Putamen (tissue), 1 donor: Measurements from ENCODE around the gene ME3.
"Not testable (repeated sequence)": the region's sequence is repeated elsewhere in the genome, so short reads cannot be mapped to it uniquely, and the experiment has no call there.

Experiments
- DNase-seq: peaks from one replicate; pipeline ENCODE4 v3.0.0-alpha.2; 2016; ENCODE audit warnings: low spot score

ME3 gene

DNA sequence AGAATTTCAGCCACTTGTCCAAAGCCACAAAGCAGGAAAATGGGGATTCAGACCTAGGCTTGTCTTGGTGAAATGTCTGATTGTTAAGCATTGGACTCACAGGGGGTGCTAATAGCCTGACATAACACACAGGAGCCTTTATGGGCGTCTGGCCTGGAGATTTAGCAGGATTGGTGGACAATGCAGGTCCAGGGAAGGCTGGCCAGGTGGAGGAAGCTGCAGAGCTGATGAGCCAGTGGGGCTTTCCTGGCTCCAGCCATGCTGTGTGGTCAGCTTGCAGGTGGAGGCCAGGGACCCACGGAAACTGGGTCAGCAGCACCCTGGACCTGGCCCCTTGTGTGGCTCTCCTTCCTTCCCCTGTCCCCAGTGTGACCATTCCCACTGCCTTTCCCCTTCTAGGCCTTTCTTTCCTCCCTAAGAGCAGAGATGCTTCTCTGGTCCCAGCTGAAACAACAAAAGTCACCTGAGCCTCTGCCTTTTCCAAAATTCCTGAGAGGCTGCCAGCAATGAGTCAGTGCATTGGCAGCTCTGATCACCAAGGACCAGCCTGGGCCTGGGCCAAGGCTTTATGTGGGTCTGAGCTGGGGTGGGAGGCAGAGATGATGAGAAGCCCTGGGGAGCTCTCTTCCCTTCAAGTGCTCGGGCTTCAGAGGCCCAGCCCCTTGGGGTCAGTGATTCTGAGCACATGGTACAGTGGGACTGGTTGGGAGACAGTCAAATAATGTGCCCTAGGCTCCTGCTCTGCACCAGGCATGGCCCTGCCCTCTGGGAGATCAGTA, 212.5 kb downstream of the ME3 start:
- DNase-seq = no peak

DNA sequence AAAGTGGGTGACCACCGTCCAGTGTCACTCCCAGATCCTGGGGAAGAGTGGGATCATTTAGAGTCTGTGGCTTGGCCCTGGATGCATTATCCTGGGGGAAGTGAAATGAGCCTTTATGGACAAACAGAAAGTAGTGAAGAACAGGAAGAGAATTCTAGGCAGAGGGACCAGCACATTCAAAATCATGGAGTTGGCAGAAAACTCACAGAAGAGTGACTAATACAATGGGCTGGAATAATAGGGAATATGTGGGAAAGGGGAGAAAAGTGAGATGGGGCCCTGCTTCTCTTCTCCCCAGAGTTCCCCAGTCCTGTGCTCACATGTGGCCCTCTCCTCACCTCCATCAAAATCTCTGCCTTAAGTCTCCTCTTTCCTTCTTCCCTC, 213.4 kb downstream of the ME3 start:
- no peak for DNase-seq

DNA sequence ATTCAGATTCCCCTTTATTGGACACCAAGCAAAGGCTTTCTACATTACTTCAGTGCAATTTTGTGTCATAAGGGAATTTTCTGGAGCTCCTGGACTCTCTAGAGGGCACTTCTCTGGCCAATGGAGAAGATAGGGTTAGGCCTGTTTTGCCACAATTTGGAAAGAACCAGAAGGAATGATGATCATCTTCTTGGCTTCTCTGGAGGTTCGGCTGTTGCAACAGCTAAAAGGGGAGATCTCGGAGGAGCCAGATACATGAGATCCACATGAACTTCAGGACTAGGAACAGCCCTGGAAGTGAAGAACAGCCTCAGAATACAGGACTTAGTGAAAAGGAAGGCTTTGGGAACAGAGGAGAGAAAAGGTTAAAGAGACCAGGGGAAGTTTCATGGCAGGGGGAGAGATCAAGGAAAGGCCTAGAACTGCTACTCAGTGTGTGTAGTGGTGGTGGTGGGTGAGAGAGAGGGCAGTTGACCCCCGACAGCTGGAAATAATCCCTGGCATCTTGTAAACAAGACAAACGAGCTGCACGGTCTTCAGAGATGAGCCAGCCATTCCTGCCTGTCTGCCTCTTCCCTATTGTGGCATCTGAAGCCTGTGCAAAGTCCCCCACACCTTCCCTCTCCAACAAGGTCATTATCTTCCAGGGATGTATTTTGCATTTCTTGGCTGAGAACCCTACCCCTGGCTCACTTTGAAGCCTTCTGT, 214.0 kb downstream of the ME3 start:
- no peak for DNase-seq

DNA sequence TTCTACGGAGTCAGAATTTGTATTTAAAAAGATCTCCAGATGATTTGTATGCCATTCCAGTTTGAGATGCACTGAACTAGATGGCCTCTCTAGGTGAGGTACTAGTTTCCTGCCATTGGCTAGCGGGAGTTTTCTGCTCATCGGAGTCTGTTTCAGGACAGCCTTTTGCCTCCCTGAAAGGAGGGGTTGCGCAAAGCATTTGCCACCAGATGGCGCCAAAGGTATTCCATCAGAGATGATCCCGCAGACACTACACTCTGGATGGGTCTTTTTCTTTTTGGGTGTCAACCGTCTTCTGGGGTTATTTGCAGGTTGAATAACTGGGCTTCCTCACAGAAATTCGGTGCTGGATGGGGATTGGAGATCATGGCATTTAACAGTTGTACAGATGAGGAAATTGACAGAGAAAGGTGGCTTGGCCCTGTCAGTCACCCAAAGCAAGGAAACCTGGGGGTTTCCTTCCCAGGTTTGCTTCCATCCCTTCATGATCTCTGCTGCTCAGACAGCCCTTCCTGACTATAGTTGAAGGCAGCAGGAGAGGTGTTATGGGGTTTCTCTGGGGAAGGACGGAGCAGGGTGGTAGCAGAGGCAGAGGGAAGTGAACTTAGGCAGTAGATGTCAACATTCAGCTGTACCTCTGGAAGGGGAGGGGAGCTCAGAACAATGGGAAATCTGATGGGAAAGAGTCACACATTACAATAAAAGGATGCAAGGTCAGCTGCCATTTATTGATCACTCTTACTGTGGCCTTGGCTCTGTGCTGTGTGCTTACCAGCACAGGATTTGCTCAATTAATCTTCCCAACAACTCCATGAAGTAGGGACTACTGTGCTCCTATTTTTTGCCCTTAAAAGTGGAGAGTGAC, 216.1 kb downstream of the ME3 start:
- peak; percentile 76 for DNase-seq

DNA sequence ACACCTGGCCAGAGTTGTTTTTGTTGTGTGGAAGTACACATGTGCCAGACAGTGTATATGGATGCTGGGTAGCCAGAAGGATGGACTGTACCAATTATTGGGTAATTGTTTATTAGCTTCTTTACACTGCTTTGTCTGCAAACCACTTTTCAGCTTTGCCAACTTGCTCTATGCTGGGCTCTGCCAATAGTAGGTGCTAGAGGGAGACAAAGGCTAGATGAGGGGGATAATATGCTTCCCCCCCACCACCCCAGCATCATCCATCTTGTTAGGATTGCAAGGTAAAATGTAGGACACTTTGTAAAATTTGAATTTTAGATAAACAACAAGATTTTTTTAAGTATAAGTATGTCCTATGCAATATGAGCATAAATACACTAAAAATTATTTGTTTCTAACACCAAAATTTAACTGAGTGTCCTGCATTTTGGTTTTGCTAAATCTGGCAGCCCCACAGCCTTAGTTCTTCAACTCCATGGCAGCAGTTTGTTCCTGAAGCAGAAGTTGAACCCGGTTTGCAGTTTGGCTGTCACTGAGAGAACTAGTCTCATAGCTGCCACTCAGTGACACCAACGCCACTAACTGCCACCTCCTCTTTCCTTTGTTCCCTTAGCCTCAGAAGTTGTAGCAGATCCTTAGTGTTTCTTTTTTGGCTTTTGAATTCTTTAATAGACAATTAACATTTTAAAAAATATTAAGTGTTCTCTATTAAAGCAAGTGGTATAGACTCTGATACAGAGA, 219.0 kb downstream of the ME3 start:
- peak; percentile 69 for DNase-seq

DNA sequence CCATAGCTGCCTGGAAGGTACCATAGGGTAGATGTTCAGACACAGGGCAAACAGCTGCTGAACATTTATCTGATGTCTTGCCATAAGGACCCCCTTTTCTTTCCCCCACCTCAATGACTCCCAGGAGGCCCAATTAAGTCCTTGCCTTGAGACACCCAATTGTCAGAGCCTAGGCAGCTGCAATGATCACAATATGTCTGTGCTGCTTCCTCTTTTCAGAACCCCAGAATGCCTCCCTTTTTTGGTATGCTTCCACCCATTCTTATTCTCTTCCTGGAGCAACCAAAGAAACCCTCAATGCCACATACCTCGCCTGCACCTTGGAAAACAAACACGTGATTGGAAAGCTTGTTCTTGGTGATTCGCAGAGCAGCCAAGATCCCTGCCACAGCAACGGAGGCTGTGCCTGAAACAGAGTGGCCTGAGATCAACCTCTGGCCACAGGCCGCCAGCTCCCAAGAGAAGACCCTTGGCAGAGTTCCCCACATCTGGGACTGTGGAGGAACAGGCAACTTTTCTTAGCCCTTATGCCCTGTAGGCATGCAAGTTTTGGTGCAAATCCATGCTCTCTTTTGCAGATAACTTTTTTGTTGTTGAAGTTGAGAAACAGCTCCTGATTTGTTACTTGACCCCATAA, 222.3 kb downstream of the ME3 start:
- DNase-seq = no peak

DNA sequence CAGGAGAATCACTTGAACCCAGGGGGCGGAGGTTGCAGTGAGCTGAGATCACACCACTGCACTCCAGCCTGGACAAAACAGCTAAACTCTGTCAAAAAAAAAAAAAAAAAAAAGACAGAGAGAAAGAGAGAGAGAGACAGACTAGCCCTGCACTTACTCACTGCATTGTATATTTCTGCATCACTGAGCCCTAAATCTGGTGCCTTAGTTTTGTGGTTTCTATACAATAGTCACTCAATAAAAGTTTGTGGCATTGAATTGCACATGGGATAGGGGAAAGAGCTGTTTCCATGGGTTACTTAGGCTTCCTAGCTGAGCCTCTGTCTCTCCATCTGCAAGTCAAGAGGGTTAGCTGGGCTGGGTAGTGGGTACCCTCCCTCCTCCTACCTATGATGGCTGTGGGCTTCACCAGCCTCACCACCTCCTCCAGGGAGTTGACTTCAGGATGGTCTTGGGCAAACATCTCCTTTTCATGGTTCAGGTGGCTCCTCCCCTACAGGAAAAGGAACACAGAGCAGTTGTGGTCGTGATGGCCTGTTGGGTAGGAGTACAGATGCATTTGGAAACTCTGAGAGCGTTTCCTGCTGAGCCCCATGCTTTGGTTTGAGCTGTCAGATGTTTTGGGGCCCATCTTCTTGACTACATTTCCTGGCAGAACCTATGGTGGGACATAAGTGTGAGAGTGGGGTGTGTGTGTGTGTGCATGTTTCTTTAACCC, 224.5 kb downstream of the ME3 start:
- no peak for DNase-seq

DNA sequence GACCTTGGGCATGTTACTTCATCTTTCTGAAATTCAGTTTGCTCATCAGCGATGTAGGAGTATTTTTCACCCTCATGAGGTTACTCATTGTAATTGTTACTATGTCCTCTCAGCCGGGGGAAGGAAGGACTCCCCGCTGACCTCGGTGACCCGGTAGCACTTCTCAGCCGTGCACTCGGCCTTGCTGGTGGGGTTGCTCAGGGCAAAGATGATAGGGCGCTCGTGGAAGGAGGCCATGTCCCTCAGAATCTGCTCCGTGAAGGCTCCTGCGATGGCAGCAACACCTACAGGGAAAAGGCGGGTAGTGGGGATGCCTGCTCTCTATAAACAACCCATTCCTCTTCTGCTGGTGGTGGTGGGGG, 225.5 kb downstream of the ME3 start:
- no peak for DNase-seq

DNA sequence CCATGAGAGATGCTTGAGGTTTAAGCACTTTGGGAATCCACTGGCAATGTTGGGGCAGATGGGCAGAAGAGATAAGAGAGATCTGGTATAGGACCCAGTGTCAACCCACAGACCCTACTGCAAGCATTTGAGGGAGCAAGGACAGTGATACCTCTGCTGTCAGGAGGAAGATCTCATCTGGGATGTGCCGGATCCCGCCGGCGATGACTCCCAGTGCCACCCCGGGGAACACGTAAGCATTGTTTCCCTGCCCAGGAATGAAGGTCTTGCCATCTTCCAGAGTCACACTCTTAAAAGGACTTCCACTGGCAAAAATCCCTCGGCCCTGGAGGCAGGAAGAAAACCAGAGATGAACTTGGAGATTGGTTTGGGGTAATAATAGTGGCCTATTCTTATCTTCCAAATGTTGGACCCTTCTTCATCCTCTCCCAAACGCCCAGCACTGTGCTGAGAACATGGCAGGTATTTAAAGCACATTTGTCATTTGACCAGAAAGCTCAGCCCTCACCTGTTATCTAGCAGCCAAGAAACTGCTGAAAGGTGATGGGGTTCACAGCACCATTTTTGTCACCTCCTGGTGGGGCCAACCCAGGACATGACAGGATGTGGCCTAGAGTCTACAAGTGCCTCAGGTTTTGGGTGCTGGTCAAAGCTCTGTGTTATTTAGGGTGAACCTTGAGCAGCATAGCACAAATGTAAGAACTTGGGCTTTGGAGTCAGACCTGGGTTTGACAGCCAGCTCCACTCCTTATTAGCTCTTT, 226.1 kb downstream of the ME3 start:
- DNase-seq = no peak

DNA sequence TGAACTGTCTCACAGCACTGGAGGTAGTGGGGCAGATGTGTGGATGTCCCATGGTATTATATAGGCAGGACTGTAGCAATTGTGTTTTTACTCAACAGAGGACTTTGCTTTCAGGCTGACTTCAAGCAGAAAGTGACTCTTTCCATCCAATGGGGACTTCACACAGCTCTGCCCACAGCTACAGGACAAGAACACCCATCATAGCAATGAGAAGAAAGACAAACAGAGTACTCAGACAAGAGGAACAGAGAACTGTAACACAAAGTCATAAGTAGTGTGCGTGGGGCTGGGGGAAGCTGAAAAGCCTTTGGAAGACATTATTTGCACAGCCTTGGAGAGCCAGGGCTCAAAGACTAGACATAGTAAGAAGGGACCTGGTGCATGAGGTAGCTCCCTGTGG, 227.4 kb downstream of the ME3 start:
- no peak for DNase-seq

DNA sequence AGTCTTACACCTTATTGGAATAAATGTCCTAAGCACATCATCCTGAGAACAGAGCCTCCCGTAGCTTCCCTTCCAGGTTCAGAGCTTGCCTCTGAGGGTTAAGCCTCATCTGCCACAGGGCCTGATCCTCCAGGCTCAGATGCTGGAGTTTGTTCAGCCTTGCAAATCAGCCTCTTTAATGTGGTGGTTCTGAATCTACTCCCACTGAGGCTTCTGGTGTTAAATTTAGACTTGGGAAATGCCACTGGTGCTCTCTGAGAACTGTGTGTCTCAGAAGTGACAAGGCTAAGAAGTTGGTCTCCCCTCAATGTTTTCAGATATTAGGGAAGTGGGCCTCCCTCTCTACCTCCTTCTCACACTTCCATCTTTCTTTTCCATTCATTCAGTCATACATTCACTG, 229.0 kb downstream of the ME3 start:
- DNase-seq = no peak

DNA sequence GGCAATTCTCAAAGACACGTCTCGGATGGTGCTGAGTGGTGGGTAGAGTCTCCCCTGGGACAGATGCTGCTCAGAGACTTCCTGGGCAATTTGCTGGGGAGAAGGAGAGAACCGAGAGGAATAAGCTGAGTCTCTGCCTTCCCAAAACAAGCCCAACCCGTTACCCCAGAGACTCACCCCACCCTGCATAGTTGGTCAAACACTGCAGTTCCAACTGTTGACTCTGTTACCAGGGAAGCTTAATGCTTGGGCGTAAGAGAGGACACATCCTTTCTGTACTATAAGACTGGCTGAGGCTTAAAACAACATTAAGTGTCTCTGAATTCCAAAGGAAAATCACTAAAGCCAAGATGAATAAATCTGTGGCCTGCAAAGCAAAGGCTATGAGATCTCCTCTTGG, 229.6 kb downstream of the ME3 start:
- no peak for DNase-seq

DNA sequence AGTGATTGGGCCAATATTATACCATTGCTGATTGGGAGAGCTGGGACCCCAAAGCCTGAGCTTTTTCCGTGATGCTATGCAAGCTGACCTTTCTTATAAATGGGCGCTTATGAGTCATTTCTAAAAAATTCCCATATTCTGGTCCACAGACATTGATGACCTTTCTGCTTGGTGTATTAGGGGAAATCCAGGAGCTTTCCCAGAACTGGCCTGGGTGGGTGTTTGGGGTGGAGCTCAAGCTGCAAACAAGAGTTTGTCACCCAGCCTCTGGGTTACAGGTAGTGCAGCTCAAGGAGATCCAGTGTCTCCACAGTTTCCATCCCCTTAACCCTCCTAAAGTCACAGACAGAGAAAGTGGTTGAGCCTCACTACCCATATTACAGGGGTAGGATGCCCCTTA, 230.0 kb downstream of the ME3 start:
- no peak for DNase-seq

DNA sequence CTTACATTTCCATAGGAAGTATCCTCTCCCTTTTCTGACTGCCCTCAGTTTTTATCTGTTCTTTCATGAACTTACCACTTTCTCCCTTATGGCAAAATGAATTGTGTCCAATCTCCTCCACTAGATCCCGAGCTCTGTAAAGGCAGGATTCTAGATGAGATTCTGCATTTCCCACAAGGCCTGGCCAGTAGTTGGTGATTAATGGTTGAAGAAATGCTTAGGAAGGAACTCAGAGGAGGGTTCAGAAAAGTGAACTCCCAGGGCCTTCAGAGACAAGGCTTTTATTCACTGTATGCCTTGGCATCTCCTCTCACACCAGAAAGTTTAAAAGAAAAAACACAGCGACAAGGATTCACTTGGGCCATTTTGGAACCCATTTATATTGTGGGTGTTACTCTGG, 231.6 kb downstream of the ME3 start:
- no peak for DNase-seq

DNA sequence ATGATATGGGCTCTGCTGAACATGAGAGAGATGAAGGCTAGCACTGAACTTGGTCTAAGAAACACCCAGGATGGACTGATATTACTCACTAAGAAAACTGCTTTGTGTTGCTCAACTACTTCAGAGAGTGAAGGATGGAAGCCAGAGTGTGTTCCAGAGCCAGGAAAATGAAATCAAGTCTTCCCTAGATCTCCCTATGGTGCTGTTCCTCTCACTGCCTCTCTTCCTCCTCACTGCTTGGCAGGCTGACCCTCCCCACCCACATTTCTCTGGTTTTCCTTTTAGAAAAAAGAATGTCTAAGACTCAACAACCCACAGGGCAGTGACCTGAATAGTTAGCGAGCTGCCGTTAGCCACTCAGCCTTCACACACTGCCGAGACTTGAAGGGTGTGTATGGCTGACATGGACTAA, 232.1 kb downstream of the ME3 start:
- DNase-seq = no peak

DNA sequence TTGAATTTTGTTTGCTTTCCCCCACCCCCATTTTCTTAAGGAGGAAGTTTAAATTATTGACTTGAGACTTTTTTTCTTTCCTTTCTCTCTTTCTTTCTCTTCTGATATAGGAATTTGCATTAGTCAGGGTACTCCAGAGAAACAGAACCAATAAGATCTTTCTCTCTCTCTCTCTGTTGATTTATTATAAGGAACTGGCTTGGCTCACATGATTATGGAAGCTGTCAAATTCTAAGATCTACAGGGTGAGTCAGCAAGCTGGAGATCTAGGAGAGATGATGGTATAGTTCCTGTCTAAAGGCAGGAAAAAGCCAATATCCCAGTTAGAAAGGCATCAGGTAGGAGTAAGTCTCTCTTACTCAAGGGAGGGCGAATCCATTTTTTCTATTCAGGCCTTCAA, 233.7 kb downstream of the ME3 start:
- DNase-seq = no peak

DNA sequence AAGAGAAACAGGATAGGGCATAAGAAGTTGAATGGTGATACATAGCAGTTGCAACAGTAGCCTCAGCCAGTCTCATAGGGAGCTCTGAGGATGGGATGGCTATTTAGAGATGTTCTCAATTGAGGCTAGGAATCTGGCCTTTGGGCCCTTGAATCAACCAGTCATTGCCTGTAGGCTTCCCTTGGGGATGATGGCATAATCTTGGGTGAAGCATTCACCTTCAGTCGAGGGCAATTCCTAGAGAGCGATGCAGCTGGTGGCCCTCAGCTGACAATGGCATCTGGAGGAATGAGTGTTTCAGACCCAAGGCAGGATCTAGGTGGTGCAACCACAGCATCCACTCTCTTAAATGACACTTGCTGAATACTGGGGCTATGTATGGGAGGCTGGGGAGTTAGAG, 236.7 kb downstream of the ME3 start:
- DNase-seq = no peak

DNA sequence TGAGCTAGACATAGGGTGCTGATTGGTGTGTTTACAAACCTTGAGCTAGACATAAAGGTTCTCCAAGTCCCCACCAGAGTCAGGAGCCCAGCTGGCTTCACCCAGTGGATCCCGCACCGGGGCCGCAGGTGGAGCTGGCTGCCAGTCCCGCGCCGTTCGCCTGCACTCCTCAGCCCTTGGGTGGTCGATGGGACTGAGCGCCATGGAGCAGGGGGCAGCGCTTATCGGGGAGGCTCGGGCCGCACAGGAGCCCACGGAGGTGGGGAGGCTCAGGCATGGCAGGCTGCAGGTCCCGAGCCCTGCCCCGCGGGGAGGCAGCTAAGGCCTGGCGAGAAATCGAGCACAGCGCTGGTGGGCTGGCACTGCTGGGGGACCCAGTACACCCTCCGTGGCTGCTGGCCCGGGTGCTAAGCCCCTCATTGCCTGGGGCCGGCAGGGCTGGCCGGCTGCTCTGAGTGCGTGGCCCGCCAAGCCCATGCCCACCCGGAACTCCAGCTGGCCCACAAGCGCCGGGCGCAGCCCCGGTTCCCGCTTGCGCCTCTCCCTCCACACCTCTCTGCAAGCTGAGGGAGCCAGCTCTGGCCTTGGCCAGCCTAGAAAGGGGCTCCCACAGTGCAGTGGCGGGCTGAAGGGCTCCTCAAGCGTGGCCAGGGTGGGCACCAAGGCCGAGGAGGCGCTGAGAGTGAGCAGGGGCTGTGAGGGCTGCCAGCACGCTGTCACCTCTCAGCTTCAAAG, 238.9 kb downstream of the ME3 start:
- not testable (repeated sequence) for DNase-seq

DNA sequence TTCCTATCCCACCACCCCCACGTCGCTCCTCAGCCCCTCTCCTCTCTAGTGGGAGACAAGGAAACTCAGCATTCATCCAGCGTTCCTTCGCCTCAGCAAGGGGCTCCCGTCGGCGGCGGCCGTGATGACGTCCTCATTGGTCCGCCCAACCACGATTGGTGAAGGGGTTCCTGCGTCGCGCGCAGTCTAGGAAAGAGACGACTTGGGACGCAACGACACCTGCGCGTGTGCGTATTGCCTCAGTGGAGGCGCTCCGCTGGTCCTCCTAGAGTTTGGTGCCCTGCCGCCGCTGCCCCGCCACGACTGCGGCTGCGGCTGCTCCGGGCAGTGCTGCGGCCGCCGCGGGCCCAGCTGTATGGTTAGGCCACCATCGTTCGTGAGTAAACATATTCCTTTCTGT, 241.2 kb downstream of the ME3 start:
- DNase-seq = no peak

DNA sequence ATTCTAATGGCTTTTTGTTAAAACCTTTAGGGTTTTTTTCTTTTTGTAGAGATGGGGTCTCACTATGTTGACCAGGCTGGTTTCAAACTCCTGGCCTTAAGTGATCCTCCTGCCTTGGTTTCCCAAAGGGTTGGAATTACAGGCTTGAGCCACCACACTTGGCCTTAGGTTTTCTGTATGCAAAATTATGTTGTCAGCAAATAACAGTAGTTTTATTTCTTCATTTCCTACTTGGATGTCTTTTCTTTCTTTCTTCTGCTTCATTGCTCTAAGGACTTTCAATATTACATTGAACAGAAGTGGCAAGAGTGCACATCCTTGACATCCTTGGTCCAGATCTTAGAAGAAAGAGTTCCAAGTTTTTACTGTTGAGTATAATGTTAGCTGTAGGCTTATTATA, 245.0 kb downstream of the ME3 start:
- no peak for DNase-seq
